ENCODE results near the gene FOXI1.
"Not testable (repeated sequence)": the region's sequence is repeated elsewhere in the genome, so short reads cannot be mapped to it uniquely, and the experiment has no call there.

The FOXI1 gene

DNA sequence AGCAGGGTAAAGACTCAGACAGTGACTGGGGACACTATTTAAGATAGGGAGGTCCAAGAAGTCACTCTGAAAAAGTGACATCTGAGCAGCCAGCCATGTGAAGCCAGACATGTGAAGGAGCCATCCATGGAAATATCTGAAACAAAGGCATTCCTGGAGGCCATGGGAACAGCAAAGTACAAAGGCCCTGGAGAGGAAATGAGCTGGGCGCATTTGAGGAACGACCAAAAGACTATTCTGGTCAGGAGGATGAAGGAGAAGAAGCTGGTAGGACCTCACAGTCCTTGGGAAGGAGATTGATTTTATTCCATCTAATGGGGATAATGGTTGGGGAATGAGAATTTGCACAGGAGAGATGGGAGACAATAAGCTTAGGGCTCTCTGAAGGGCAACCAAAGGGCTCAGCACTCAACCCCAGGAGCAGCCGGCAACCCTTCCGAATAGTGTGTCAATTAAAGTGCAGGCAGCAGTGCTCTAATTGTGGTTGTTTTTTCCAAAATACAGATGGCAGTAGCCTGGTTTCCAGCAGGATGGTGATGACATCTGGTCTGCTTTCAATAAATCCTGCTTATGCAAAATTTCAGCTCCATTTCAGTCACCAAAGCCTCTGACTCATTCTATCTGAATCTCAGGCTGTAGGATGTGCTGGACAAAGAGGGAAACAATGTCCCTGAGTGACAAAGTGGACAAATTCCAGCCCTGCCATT, 26.7 kb downstream of the FOXI1 start:
- no peak for DNase-seq

DNA sequence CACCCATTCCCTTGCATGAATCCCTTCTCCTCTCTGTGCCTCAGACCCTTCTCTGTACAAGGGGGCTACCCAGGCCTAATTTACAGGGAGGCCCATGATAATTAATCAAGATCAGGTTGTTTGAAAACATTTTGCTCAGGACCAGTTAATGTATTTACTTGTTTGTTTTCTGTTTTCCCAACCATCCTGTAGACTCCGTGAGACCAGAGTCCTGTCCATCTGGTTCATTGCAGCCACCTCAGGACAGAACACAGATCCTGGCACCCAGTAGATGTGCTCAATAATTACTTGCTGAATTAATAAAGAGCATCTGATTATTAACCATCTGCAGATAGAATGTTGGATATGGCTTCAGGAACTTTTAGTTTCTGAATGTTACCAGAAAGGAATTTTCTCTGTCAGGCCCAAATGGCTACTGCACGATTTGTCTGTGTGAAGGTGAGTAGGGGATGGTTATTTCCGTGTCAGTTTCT, 27.3 kb downstream of the FOXI1 start:
- no peak for DNase-seq

DNA sequence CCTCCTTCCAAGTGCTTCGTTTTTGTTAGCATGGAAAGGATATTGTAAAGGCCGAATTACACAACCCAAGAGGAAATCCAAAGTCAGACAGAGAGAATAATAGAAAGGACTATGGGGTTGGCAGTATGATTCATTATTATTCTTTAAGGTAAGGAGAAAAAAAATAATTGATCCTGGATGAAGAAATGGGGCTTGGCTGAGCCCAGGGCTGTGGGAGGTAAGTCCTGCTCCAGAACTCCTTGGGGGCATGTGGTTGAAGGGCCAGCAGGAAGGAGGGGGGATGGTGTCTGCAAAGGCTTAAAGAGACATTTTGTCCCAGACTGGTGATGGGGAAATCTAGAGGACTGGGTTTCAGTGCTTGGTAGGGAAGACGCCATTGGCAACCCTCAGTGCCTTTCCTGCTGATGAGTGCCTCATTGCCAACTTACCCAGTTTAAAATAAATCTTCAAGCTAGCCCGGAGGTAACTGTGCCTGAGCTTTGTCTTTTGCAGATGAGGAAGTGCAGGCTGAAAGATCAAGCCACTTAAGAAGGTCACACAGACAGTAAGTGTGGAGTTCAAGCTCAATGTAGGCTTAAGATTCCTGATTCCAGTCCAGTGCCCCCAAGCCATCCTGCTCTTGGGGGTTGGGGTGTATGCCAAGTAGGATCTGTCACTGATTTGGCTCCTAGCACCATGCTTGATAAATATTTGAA, 30.2 kb downstream of the FOXI1 start:
- no peak for DNase-seq

DNA sequence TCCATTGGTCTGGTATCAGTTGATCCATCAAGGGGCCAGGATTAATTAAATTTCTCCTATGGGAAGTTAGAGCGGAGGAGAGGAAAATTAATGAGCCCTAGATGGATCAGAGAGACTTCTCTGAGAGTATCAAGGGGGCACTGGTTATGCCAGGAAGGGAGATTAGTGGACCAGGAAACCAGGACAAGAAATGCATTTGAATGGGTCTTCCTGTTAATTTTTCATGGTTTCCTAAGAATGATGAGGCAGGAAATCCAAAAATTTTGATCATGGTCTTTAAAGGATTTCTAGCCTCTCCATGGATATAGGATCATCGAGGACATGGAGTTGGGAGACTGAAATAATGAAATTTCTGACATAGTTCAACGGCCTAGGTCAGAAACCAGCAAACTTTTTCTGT, 30.8 kb downstream of the FOXI1 start:
- DNase-seq, result no peak

DNA sequence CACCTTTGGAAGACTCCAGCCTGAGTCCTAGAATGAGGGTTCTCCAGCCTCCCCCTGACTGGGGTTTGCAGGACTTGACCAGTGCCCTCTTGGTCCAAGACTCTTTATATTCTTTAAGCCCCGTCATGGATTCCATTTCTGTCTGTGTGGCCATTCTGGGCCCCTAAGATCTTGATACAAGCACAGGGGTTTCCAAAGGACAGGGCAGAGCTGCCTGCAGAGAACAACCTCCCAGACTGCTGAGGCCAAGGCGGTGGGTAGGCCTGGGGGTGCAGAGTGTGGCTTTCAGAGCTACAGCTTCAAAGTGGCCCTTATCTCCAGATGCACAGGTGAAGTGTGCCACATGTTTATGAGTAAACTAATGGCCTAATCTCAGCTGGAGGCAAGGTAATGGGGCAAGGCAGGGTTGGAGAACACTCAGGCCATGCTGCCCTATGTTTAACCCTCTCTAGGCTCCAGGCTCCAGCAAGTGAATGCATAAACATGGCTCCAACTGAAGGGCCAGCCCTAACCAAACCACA, 32.1 kb downstream of the FOXI1 start:
- no peak for DNase-seq

DNA sequence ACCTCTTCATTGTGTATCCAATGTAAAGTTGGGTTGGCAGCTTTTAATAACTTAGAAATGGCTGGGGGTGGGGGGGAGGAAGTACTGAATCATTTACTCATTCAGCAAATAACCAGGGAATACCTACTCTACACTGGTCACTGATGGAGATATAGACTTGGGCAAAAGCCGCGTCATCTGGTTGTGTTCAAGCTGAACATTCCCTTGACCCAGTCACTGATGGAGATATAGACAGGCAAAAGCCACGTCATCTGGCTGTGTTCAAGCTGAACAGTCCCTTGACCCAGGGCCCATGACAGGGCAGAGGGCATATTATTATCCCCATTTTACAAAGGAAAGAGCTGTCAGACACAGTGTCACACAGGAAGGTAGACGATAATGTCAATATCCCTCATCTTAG, 32.6 kb downstream of the FOXI1 start:
- no peak for DNase-seq

DNA sequence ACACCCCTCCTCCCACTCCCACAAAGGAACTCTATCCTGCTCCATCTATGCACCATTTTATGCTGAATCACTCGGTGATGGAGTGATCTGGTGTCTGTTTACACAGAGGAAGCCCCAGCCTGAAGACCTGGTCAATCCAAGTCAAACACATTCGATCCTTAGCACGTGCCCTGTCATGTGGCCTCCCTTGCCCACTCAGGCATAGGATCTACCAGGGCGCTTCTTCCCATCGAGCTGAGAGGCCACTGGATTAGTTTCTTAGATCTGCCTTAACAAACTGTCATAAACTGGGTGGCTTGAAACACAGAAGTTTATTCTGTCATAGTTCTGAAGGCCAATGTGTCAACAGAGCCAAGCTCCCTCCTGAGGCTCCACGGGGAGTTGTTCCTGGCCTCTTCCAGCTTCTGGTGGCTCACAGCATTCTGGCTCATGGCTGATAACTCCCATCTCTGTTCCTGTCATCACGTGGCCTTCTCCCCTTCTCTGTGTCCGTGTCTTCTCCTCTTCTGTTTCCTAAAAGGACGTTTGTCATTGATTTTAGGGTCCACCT, 34.2 kb downstream of the FOXI1 start:
- no peak for DNase-seq

- not testable (repeated sequence) for DNase-seq
Observed at GRCh38 chr5:170141196-170141595, 35.5 kb downstream of the FOXI1 start.

- no peak for DNase-seq
Observed at GRCh38 chr5:170141636-170142035, 35.9 kb downstream of the FOXI1 start.

GRCh38 chr5:170142196-170142595, 36.5 kb downstream of the FOXI1 start:
- DNase-seq, result no peak

GRCh38 chr5:170143091-170143490, 37.4 kb downstream of the FOXI1 start:
- no peak for DNase-seq

DNA sequence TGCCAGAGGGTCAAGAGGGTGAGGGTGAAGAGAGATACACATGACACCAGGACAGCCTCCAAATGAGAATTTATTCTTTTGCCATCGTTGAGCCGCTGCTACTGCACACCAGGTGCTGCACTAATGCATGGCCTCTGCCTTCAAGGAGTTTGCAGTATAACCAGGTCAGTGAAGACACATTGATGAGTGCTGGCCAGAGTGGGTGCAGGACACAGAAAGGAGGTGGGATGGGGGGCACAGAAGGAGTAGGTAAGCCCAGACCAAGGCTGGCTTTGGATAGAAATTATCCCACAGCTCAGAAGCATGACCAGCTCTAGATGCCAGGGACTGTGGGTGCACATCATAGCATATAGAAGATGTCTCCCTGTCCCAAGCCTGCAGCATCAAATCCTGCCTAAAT, 38.0 kb downstream of the FOXI1 start:
- DNase-seq, result no peak

DNA sequence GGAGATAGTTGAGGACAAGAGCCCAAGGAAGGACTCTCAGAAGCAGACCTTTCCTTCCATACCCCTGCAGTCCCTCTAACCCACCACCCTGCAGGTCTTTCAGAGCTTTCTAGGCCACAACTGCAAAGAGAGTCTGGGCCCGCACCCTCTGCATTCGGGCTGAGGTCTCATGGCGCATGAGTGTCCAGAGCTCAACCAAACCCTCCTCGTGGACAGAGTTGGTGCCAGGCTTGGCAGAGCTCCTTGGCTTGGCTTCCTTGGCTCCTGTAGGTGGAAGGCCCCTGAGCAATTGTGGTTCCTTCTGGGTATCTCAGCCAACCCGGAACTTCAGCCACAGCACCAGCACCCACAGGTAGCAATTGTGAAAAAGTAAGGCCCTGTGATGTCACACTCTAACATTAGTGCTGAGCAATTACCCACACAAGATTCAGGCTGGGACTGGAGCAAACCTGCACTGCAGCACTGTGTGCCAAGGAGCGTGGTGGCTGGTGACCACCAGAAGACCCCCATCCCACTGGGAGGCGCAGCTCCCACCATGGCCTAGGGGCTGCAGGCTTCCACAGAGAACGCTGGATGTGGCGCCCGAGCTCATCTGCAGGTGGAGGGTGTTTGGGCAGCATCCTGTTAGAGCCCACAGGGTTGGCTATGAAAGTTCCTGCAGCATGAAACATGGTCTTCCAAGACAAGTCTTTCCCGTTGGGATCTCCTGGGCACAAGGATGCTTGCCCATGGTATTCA, 38.8 kb downstream of the FOXI1 start:
- DNase-seq, result no peak

DNA sequence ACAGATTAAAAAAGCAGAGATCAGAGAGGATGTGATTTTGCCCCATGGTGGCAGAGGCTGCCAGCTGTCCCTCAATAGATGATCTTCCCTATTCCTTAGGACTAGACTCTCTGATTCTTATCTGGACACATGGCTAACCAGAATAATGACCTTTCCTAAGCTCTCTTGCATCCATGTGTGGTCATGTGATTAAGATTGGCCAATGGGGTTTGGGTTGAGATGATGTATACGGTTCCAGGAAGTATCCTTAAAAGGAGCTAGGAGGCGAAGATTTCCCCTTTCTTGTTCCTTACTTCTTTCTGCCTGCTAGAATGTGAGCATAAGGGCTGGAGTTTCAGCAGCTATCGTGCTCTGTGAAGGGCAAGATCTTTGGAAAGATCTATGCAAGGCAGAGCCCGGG, 39.8 kb downstream of the FOXI1 start:
- DNase-seq, result no peak

GRCh38 chr5:170147051-170147752, 41.5 kb downstream of the FOXI1 start:
- DNase-seq, result no peak

- no peak for DNase-seq
Observed at GRCh38 chr5:170147753-170148264, 42.1 kb downstream of the FOXI1 start.

DNA sequence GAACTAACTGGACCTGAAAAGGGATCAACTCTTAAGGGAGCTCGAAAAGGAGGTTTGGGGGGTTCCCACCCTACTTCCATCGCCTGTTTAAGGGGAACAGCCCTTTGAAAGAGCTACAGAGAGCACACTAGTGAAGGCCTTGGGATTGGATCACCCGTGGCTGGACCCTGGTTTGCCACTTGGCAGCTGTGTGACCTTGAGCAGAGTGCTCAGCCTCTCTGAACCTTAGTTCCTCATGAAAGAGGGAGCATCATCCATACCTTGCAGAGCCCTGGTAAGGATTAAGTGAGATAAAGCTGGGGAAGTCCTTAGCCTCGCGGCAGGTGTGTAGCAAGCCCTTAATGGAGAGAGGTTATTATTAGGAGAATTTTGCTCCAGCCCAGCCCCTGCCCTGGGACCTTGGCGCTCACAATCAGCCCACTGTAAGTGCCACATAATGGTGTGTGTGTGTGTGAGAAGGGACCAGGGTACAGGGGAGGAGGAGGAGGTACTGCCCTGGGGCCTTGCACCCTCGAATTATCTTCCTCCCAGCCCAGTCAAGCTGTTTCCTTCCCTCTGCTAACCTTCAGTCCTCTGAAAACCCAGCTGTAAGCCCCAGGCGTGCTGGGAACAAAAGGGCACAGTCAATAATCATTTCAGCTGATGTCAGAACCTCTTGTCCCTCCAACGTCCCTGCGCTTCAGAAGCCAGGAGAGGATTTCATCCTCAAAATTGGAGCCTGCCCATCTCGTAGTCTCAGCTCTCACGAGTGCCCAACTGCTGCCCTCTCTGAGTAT, 42.9 kb downstream of the FOXI1 start:
- no peak for DNase-seq

DNA sequence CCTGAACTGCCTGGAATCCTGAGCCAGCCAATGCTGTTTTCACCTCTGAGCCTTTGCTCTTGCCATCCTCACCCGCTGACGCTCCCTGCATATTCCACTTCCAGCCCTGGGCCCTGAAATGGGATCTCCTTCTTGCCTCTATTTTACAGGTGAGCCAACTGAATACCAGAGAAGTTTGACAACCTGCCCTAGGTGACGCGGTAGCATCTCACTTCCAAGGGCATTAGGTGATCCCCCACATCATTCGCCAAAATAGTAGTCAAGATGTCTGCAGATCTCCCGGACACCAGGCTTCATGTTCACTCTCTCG, 43.5 kb downstream of the FOXI1 start:
- DNase-seq, result no peak

DNA sequence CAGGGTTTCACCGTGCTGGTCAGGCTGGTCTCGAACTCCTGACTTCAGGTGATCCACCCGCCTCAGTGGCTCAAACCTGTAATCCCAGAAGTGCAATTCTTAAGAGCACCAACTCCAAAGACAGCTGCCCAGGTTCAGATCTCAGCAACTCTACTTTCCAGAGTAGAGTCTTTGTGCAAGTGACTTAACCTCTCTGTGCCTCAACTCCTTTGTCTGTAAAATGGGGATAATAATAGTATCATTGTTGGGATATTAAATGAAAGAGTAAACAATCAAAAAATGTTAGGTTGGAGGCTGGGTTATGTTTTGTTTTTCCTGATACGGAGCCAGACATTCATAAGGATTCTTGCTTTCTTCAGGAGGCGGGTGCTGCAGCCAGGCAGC, 45.0 kb downstream of the FOXI1 start:
- no peak for DNase-seq

- no peak for DNase-seq
Observed at GRCh38 chr5:170151097-170151831, 45.6 kb downstream of the FOXI1 start.

- DNase-seq, result no peak
Observed at GRCh38 chr5:170152767-170153166, 47.1 kb downstream of the FOXI1 start.

Measured in stimulated activated naive CD4-positive, alpha-beta T cell treated with Interleukin-2 at 50 U/mL for 16 hours (primary cell).